Right ventricle myocardium superior (tissue), 1 donor: ENCODE results near the gene PCID2. TPM values are rescaled to one million over a fixed set of nuclear protein-coding genes. Genes with fewer than 3 reads are reported as not detected.

Experiments
- ATAC-seq: fragments of 200-7000 bp; cut with Tn5 transposase; one replicate; pipeline ENCODE4 v1.9.1; 2020; ENCODE audit warnings: mild to moderate bottlenecking; ENCODE audit not compliant: poor library complexity
- DNase-seq: peaks from one replicate; pipeline ENCODE4 v3.0.0-alpha.2; 2020
- intact Hi-C: fragments of 100-400 bp; cut with DNase I; formaldehyde crosslinking; loops from one replicate; pipeline ENCODE4 v1.11.2; 2022
- total RNA-seq: library from RNA; stranded (reverse); fragmentation: NEBNext Ultra II Directional; extraction: Animal tissue kit (Norgen Biotek cat#: 25700); gene quantifications from one replicate; pipeline ENCODE4 v1.2.1, GENCODE V29; 2021
- donor health status: DM: no; HTN: yes; CAD: no; lungs with severe emphysema.

The PCID2 gene
- total RNA-seq, 1 donor from 2014 or later: 54.4 TPM

GRCh38 chr13:113144255-113144629 is 64.2 kb downstream of the PCID2 start:
- intact Hi-C loops: no loop called here
- DNase-seq: no peak
- ATAC-seq: no peak

GRCh38 chr13:113143466-113144254 is 64.8 kb downstream of the PCID2 start:
- intact Hi-C loops: no loop called here
- DNase-seq: no peak

GRCh38 chr13:113142876-113143275 is 65.6 kb downstream of the PCID2 start:
- intact Hi-C loops: no loop called here
- no peak for DNase-seq
- ATAC-seq: no peak

More at GRCh38 chr13:113143466-113144254, 64.8 kb downstream of the PCID2 start:
- no peak for ATAC-seq

GRCh38 chr13:113141601-113141970 is 66.9 kb downstream of the PCID2 start:
- DNase-seq (no peak), ATAC-seq (no peak)
- intact Hi-C loops: no loop called here

GRCh38 chr13:113140677-113141600 is 67.5 kb downstream of the PCID2 start:
- intact Hi-C loops: no loop called here
- ATAC-seq: no peak
- DNase-seq: no peak

- intact Hi-C loops: no loop called here
- ATAC-seq (no peak), DNase-seq (no peak)
Measured at GRCh38 chr13:113139577-113139976, 68.9 kb downstream of the PCID2 start.

- ATAC-seq (no peak), DNase-seq (no peak)
- intact Hi-C loops: no loop called here
Measured at GRCh38 chr13:113138792-113139551, 69.5 kb downstream of the PCID2 start.

- ATAC-seq (no peak), DNase-seq (no peak)
- intact Hi-C loops: no loop called here
Measured at GRCh38 chr13:113137691-113138298, 70.7 kb downstream of the PCID2 start.

- DNase-seq: no peak
- no peak for ATAC-seq
- intact Hi-C loops: no loop called here
Measured at GRCh38 chr13:113135281-113135760, 73.1 kb downstream of the PCID2 start.

GRCh38 chr13:113129921-113130750 is 78.3 kb downstream of the PCID2 start:
- ATAC-seq: peak; percentile 73
- intact Hi-C loops: no loop called here
- peak; percentile 60 for DNase-seq

- no peak for DNase-seq
- peak; percentile 37 for ATAC-seq
- intact Hi-C loops: no loop called here
Measured at GRCh38 chr13:113129480-113129879, 79.0 kb downstream of the PCID2 start.

Other genes with a start within 250 kb of the PCID2 start
- 38.1 TPM for gene MCF2L, start 239.5 kb downstream of the PCID2 start, total RNA-seq
- gene F7, start 102.9 kb downstream of the PCID2 start, total RNA-seq: 0.08 TPM
- 4.5 TPM for gene F10, start 85.9 kb downstream of the PCID2 start, total RNA-seq
- not detected for gene PROZ, start 50.0 kb downstream of the PCID2 start, total RNA-seq
- 141 TPM for gene CUL4A, start 944 bp upstream of the PCID2 start, total RNA-seq
- 89.6 TPM for gene LAMP1, start 88.6 kb upstream of the PCID2 start, total RNA-seq
- gene GRTP1, start 155.5 kb upstream of the PCID2 start, total RNA-seq: 1.1 TPM
- gene ADPRHL1, start 244.8 kb upstream of the PCID2 start, total RNA-seq: 506 TPM